Colonic mucosa (tissue), 4 donors: ENCODE results near the gene SOD2. TPM values are rescaled to one million over a fixed set of nuclear protein-coding genes. Genes with fewer than 3 reads are reported as not detected.
A peak's percentile ranks its signal among the peaks of the same experiment; 100 is the strongest.
"Not testable (repeated sequence)": the region's sequence is repeated elsewhere in the genome, so short reads cannot be mapped to it uniquely, and the experiment has no call there.

Experiments
- DNase-seq: peaks from one replicate; pipeline ENCODE4 v3.0.0-alpha.2; 2020
- H3K27ac ChIP-seq: fragments of 200-600 bp; one replicate; pipeline ENCODE4 v1.8.0; 2021
- H3K27me3 ChIP-seq: fragments of 200-600 bp; one replicate; pipeline ENCODE4 v1.8.0; 2021
- H3K36me3 ChIP-seq: fragments of 200-600 bp; one replicate; pipeline ENCODE4 v1.8.0; 2021
- H3K4me1 ChIP-seq: fragments of 200-600 bp; one replicate; pipeline ENCODE4 v1.8.0; 2021; ENCODE audit warnings: mild to moderate bottlenecking
- H3K4me3 ChIP-seq: fragments of 200-600 bp; one replicate; pipeline ENCODE4 v1.8.0; 2021
- H3K9ac ChIP-seq, 2 donors: one replicate each; pipeline ENCODE4 v1.7.0; 2013; ENCODE audit warnings: control low read depth in 2 of 2, low read depth in 2 of 2, low read length in 2 of 2
- H3K9me3 ChIP-seq: fragments of 200-600 bp; one replicate; pipeline ENCODE4 v1.8.0; 2021
- intact Hi-C: fragments of 100-400 bp; cut with DNase I; formaldehyde crosslinking; loops from one replicate; pipeline ENCODE4 v1.14.1; 2022
- total RNA-seq, 2 donors: library from RNA; stranded (reverse); fragmentation: NEBNext Ultra II Directional in 1 of 2; extraction: Animal tissue kit (Norgen Biotek cat#: 25700) in 1 of 2; gene quantifications; one replicate each; pipeline ENCODE4 v1.2.1, GENCODE V29; 2021
- TF ChIP-seq, protein P1 (sequence below): fragments of 200-600 bp; IDR thresholded peaks from one replicate; pipeline ENCODE4 v1.8.0; 2022; ENCODE audit warnings: antibody characterized with exemption, mild to moderate bottlenecking
- donor health status: healthy.
- donor health status: DM: no; HTN: no; CAD: no.
- donor health status: DM: no; HTN: no; CAD: no.

SOD2 gene
- 100 to 1,000 TPM; 199 to 365 TPM for total RNA-seq

DNA sequence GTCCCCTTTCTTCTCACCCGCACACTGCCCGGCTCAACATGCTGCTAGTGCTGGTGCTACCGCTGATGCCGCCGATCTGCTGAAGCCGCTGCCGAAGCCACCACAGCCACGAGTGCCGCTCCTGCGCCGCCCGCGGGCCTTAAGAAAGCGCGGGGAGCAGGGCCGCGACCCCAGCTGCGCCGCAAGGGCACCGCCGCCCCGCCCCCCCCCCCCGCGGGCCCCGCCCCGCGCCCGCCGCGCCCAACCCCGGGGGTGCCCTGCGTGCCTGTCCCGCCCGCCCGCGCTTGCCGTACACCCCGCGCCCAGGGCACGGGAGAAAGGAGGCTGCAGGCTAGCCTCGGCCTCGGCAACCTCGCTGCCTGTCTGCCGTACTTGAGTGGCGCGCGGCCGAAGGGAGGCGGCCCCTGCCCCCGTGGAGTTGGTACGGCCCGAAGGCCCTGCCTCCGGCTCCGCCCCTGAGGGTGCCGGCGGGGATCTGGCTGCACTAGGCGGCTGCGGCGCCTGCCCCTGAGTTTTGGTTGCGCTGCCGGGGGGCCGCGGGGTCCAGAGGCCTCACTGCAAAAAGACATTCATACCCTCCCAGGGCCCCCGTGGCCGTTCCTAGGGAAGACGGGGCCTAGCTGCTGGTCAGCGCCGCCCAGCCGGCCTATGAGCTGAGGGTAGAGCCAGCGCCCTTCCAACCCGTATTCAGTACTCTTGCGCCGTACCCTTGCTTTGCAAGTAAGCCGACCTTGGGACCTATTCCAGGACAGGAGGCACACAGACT lies at the start of gene SOD2:
TSS of gene SOD2 (minus strand) at position 114 of the 766 bp plus-strand sequence. CDS start at position 40, 74 bp downstream.
- TF ChIP-seq, protein P1, sequence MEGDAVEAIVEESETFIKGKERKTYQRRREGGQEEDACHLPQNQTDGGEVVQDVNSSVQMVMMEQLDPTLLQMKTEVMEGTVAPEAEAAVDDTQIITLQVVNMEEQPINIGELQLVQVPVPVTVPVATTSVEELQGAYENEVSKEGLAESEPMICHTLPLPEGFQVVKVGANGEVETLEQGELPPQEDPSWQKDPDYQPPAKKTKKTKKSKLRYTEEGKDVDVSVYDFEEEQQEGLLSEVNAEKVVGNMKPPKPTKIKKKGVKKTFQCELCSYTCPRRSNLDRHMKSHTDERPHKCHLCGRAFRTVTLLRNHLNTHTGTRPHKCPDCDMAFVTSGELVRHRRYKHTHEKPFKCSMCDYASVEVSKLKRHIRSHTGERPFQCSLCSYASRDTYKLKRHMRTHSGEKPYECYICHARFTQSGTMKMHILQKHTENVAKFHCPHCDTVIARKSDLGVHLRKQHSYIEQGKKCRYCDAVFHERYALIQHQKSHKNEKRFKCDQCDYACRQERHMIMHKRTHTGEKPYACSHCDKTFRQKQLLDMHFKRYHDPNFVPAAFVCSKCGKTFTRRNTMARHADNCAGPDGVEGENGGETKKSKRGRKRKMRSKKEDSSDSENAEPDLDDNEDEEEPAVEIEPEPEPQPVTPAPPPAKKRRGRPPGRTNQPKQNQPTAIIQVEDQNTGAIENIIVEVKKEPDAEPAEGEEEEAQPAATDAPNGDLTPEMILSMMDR: no peak
- H3K27me3 ChIP-seq: no peaks in the 10 kb centered on the region
- no peaks in the 10 kb centered on the region for H3K36me3 ChIP-seq
- intact Hi-C loops: loop anchor here (5.0 kb wide), 2 partner anchors 34 to 94 kb away; partner anchors contain the start of genes TCP1 and WTAP
- DNase-seq: peak; percentile 87
- H3K4me3 ChIP-seq: peak within 1 kb of the TSS; percentile 97
- H3K9ac ChIP-seq: peak within 1 kb of the TSS; percentile 96 to 98
- no peaks in the 10 kb centered on the region for H3K9me3 ChIP-seq
- peak within 1 kb of the TSS; percentile 99 for H3K27ac ChIP-seq
- H3K4me1 ChIP-seq: no peaks in the 10 kb centered on the region

GRCh38 chr6:159742165-159742564 lies 49.1 kb upstream of the SOD2 start:
- no peak overlapping the region for H3K9ac ChIP-seq
- H3K27me3 ChIP-seq: no peaks in the 10 kb centered on the region
- no peak for DNase-seq
- no peak overlapping the region for H3K27ac ChIP-seq
- H3K4me3 ChIP-seq: no peak overlapping the region
- intact Hi-C loops: no loop called here
- H3K4me1 ChIP-seq: no peaks in the 10 kb centered on the region
- peaks cover 21% of the 10 kb centered on the region for H3K36me3 ChIP-seq
- H3K9me3 ChIP-seq: no peaks in the 10 kb centered on the region
- TF ChIP-seq, protein P1: no peak

DNA sequence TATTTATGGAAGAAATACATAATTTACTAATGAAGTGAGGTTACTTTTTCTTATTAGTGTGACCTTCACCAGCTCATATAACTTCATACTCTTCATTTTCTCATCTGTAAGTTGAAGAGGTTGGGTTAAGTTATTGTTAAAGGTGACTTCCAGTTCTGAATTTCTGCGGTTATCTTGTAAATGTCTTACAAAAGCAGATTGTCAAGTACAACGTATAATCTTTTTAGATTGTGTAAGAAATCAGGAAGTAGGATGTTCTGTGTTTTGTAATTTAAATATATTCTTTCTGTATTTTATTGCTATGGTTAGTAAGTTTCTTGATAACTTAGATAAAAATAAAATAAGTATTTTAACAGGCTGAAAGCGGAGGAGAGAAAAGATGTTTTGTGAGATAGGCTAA lies 46.3 kb upstream of the SOD2 start:
- intact Hi-C loops: no loop called here
- TF ChIP-seq, protein P1: no peak
- peaks cover 8% of the 10 kb centered on the region for H3K36me3 ChIP-seq

GRCh38 chr6:159736908-159737307 lies 43.9 kb upstream of the SOD2 start:
- Histone ChIP-seq H3K4me3 (no peak overlapping the region), H3K9ac (no peak overlapping the region), H3K27me3 (no peaks in the 10 kb centered on the region), H3K9me3 (no peaks in the 10 kb centered on the region), H3K4me1 (no peaks in the 10 kb centered on the region), H3K27ac (no peak overlapping the region), H3K36me3 (no peaks in the 10 kb centered on the region)
- DNase-seq: no peak
- intact Hi-C loops: no loop called here
- TF ChIP-seq, protein P1: no peak

More for the DNA sequence above, 46.3 kb upstream of the SOD2 start:
- Histone ChIP-seq H3K9me3 (no peaks in the 10 kb centered on the region), H3K9ac (no peak overlapping the region), H3K27me3 (no peaks in the 10 kb centered on the region), H3K4me3 (no peak overlapping the region), H3K27ac (no peak overlapping the region), H3K4me1 (no peaks in the 10 kb centered on the region)
- DNase-seq: no peak

- H3K36me3 ChIP-seq, H3K27me3 ChIP-seq, H3K27ac ChIP-seq, H3K4me3 ChIP-seq, DNase-seq, intact Hi-C loops, H3K9ac ChIP-seq, H3K4me1 ChIP-seq, H3K9me3 ChIP-seq: not testable (repeated sequence)
These were observed 40.4 kb upstream of the SOD2 start for GRCh38 chr6:159733395-159733794.

GRCh38 chr6:159732550-159732949 lies 39.5 kb upstream of the SOD2 start:
- intact Hi-C loops, H3K27me3 ChIP-seq, DNase-seq, H3K4me3 ChIP-seq, H3K9me3 ChIP-seq, H3K4me1 ChIP-seq, H3K9ac ChIP-seq, H3K27ac ChIP-seq, H3K36me3 ChIP-seq: not testable (repeated sequence)
